A673 (cell line): ENCODE measurements around the gene TBCE. TPM values are rescaled to one million over a fixed set of nuclear protein-coding genes. Genes with fewer than 3 reads are reported as not detected.
"Not testable (repeated sequence)": the region's sequence is repeated elsewhere in the genome, so short reads cannot be mapped to it uniquely, and the experiment has no call there.

Experiments
- BruUV-seq: library from RNA; stranded (reverse); fragments of 400-500 nt; replicated peaks from 2 replicates; lab custom pipeline; 2021; lab: Mats Ljungman, UMichigan
- CTCF ChIA-PET: fragments of 300-600 bp; sonication (Branson Sonifier 250); formaldehyde crosslinking; loops from one replicate; lab custom pipeline; 2022; ENCODE audit warnings: antibody characterized with exemption; lab: Charles Lee
- POLR2A ChIA-PET: fragments of 300-600 bp; sonication (Branson Sonifier 250); formaldehyde crosslinking; loops from one replicate; lab custom pipeline; 2022; ENCODE audit warnings: antibody characterized with exemption; ENCODE audit not compliant: low non-redundant PET; lab: Charles Lee
- DNase-seq: peaks from one replicate; pipeline ENCODE4 v3.0.0-alpha.2; 2015; ENCODE audit warnings: low spot score
- H3K27ac ChIP-seq: fragments of 200-600 bp; sonication (generic); 2 replicates; pipeline ENCODE4 v1.5.1; 2016; ENCODE audit warnings: mixed run types, low read depth, mild to moderate bottlenecking, mixed read lengths, antibody characterized with exemption, low read length; ENCODE audit not compliant: poor library complexity, severe bottlenecking
- H3K27me3 ChIP-seq: fragments of 200-600 bp; sonication (generic); replicated peaks from 2 replicates; pipeline ENCODE4 v1.6.1; 2017; ENCODE audit warnings: mixed run types, low read depth, mild to moderate bottlenecking, mixed read lengths, antibody characterized with exemption, low read length; ENCODE audit not compliant: insufficient read depth, poor library complexity
- H3K36me3 ChIP-seq: fragments of 200-600 bp; sonication (generic); 2 replicates; pipeline ENCODE4 v1.6.1; 2016; ENCODE audit warnings: mixed run types, mild to moderate bottlenecking, mixed read lengths, antibody characterized with exemption, low read length; ENCODE audit not compliant: insufficient read depth, poor library complexity, severe bottlenecking
- H3K4me1 ChIP-seq: fragments of 200-600 bp; sonication (generic); 2 replicates; pipeline ENCODE4 v1.6.1; 2017; ENCODE audit warnings: mixed run types, mild to moderate bottlenecking, mixed read lengths, antibody characterized with exemption, low read length; ENCODE audit not compliant: insufficient read depth, poor library complexity, severe bottlenecking
- H3K4me3 ChIP-seq: fragments of 200-600 bp; sonication (generic); 2 replicates; pipeline ENCODE4 v1.5.1; 2016; ENCODE audit warnings: low read depth, mixed run types, mild to moderate bottlenecking, mixed read lengths, low read length; ENCODE audit not compliant: poor library complexity, severe bottlenecking
- H3K9me3 ChIP-seq: fragments of 200-600 bp; sonication (generic); 2 replicates; pipeline ENCODE4 v1.6.1; 2016; ENCODE audit warnings: mixed run types, low read depth, mild to moderate bottlenecking, mixed read lengths, antibody characterized with exemption, low read length; ENCODE audit not compliant: poor library complexity, severe bottlenecking
- EZH2 ChIP-seq: fragments of 200-600 bp; sonication (generic); IDR thresholded peaks from 2 replicates; pipeline ENCODE4 v1.6.1; 2017; ENCODE audit warnings: borderline replicate concordance, low read depth, mild to moderate bottlenecking, mixed read lengths, antibody characterized with exemption, low read length; ENCODE audit not compliant: poor library complexity, severe bottlenecking
- intact Hi-C: fragments of 100-400 bp; cut with micrococcal nuclease; formaldehyde crosslinking; loops from one replicate; pipeline ENCODE4 v1.10.0; 2022; ENCODE audit not compliant: unreplicated experiment
- total RNA-seq: library from RNA; stranded (reverse); gene quantifications from 2 replicates; pipeline ENCODE4 v1.2.3, GENCODE V29; 2021
- TF ChIP-seq, protein P1 (sequence below): fragments of 300-800, 200-600 bp; sonication (generic); conservative IDR thresholded peaks from 2 replicates; pipeline ENCODE4 v1.5.1; 2017; ENCODE audit warnings: low read depth, mild to moderate bottlenecking, antibody characterized with exemption, low read length, moderate library complexity, mixed read lengths

TBCE gene
- total RNA-seq, 1 experiment from 2014 or later = 26.3 TPM

DNA sequence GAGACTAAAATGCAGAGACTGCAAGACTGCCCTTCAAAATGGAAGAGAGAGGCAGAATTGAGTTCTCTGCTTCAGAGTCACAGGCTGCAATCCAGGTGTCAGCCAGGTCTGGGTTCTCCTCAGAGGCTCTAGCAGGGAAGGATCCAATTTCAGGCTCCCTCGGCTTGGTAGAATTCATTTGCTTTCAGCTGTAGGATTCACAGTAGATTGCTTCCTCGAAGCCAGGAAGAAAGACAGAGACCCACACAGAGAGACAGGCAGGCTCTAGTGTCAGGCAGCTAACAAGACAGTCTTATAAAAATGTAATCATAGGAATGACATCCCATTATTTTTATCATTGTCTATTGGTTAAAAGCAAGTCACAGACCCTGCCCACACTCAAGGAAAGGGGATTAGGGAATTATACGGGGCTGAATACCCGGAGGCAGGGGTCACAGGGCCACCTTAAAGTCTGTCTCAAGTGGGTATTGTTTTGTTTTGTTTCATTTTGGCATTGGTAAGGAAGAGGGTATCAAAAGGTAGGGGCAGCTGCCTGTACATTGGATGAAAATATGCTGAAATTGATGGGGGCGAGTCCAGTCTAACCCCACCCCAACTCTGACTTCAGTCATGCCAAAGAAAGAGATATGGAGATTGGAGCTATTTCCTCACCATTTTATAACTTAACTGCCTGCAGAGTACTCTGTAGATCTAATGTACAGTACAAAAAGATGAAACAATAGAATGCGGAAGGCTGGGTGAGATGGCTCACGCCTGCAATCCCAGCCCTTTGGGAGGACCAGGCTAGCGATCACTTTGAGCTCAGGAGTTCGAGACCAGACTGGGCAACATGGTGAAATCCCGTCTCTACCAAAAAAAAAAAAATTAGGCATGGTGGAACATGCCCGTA lies 9.5 kb upstream of the TBCE start:
- no peak for TF ChIP-seq EZH2
- TF ChIP-seq, protein P1, sequence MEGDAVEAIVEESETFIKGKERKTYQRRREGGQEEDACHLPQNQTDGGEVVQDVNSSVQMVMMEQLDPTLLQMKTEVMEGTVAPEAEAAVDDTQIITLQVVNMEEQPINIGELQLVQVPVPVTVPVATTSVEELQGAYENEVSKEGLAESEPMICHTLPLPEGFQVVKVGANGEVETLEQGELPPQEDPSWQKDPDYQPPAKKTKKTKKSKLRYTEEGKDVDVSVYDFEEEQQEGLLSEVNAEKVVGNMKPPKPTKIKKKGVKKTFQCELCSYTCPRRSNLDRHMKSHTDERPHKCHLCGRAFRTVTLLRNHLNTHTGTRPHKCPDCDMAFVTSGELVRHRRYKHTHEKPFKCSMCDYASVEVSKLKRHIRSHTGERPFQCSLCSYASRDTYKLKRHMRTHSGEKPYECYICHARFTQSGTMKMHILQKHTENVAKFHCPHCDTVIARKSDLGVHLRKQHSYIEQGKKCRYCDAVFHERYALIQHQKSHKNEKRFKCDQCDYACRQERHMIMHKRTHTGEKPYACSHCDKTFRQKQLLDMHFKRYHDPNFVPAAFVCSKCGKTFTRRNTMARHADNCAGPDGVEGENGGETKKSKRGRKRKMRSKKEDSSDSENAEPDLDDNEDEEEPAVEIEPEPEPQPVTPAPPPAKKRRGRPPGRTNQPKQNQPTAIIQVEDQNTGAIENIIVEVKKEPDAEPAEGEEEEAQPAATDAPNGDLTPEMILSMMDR = no peak
- no peaks in the 10 kb centered on the region for H3K4me1 ChIP-seq
- no peaks in the 10 kb centered on the region for H3K36me3 ChIP-seq
- no peaks in the 10 kb centered on the region for H3K9me3 ChIP-seq
- no TSS peak for BruUV-seq
- ChIA-PET POLR2A (no interaction called here), CTCF (no interaction called here)
- no peak for DNase-seq
- no peaks in the 10 kb centered on the region for H3K27me3 ChIP-seq
- H3K27ac ChIP-seq = no peak overlapping the region
- H3K4me3 ChIP-seq = no peak overlapping the region
- intact Hi-C loops = no loop called here

DNA sequence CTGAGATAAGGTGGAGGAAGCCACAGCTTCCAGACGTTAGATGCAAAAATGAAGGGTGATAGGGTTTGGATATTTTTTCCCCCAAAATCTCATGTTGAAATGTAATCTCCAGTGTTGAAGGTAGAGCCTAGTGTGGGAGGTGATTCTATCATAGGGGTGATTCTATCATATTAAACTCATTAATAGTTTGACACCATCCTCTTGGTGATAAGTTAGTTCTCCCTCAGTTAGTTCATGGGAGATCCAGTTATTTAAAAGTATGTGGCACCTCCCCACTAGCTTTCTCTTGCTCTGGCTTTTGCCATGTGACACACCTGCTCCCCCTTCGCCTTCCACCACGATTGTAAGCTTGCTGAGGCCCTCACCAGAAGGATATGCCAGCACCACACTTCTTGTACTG lies 8.3 kb upstream of the TBCE start:
- no peak overlapping the region for H3K4me3 ChIP-seq
- DNase-seq = no peak
- no TSS peak for BruUV-seq
- H3K27ac ChIP-seq = no peak overlapping the region
- H3K36me3 ChIP-seq = no peaks in the 10 kb centered on the region
- H3K9me3 ChIP-seq = no peaks in the 10 kb centered on the region
- ChIA-PET POLR2A (no interaction called here), CTCF (no interaction called here)
- H3K4me1 ChIP-seq = no peaks in the 10 kb centered on the region
- H3K27me3 ChIP-seq = no peaks in the 10 kb centered on the region
- intact Hi-C loops = no loop called here
- no peak for TF ChIP-seq EZH2
- TF ChIP-seq, protein P1 = no peak

GRCh38 chr1:235364189-235364588 lies 3.0 kb upstream of the TBCE start:
- H3K4me3 ChIP-seq, H3K36me3 ChIP-seq, H3K27me3 ChIP-seq, CTCF ChIA-PET, BruUV-seq, H3K9me3 ChIP-seq, H3K27ac ChIP-seq, H3K4me1 ChIP-seq, intact Hi-C loops, DNase-seq: not testable (repeated sequence)
- POLR2A ChIA-PET = interaction anchor here (0.6 kb wide), 1 partner anchor 17 kb away, joined by 3 read pairs; no protein-coding TSS in a partner anchor
